Uterus (tissue), 2 donors: Measurements from ENCODE around the gene ADAMTSL5.

ENCODE experiments used
- CTCF ChIP-seq, 4 experiments: fragments of 200-600 bp in 2 of 4; fragments of 450-650 bp in 2 of 4; sonication (generic) in 2 of 4; IDR thresholded peaks; one replicate each; pipeline ENCODE4 v1.5.1; 2016 to 2019; ENCODE audit warnings: antibody characterized with exemption in 4 of 4, mild to moderate bottlenecking in 2 of 4, moderate library complexity in 1 of 4
- POLR2A ChIP-seq, 2 donors: fragments of 450-650 bp; IDR thresholded peaks; one replicate each; pipeline ENCODE4 v1.6.1; 2016; ENCODE audit warnings: antibody characterized with exemption in 2 of 2, mild to moderate bottlenecking in 1 of 2, moderate library complexity in 1 of 2

- TF ChIP-seq CTCF (IDR thresholded peaks at IDR 0.05) (no peak), POLR2A (IDR thresholded peaks at IDR 0.05) (no peak)
Measured at GRCh38 chr19:1510807-1511206, 2.0 kb downstream of the ADAMTSL5 start.
